ENCODE data around the gene NR2C2AP. TPM values are rescaled to one million over a fixed set of nuclear protein-coding genes. Genes with fewer than 3 reads are reported as not detected.
"Not testable (repeated sequence)": the region's sequence is repeated elsewhere in the genome, so short reads cannot be mapped to it uniquely, and the experiment has no call there.

The NR2C2AP gene
- total RNA-seq, 1 donor from 2014 or later, result 43.9 TPM

- intact Hi-C loops (cut with micrococcal nuclease), result no loop called here
Measured at GRCh38 chr19:19186742-19187141, 16.5 kb downstream of the NR2C2AP start.

DNA sequence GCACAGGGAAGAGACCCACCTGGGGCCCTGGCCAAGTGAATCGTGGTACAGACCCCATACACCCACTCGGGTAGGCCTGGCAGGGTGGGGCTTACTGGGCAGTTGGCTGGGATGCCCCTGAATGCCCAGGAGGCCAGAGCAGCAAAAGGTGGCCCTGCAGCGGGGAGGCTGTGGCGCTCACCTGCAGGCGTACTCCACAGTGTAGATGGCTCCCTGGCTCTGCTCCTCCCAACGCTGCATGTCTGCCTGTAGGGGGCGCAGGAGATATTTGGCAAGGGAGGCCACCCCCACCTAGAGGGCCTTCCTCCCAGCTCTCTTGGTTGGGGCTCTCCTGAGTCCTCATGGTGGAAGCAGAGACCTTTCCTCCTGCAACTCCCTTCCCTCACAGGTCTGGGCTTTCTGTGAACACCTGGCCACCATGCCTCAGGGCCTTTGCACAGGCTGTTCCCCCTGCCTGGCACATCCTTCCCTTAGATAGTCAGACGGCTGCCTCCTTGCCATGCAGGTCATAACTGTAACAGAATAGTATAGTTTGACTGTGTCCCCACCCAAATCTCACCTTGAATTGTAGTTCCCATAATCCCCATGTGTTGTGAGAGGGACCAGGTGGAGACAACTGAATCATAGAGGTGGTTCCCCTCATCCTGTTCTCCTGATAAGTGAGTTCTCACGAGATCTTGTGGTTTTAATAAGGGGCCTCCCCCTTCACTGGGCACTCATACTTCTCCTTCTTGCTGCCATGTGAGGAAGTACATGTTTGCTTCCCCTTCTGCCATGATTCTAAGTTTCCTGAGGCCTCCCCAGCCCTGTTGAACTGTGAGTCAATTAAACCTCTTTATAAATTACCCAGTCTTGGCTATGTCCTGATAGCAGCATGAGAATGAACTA, 17.1 kb downstream of the NR2C2AP start:
- intact Hi-C loops (cut with micrococcal nuclease), result no loop called here

DNA sequence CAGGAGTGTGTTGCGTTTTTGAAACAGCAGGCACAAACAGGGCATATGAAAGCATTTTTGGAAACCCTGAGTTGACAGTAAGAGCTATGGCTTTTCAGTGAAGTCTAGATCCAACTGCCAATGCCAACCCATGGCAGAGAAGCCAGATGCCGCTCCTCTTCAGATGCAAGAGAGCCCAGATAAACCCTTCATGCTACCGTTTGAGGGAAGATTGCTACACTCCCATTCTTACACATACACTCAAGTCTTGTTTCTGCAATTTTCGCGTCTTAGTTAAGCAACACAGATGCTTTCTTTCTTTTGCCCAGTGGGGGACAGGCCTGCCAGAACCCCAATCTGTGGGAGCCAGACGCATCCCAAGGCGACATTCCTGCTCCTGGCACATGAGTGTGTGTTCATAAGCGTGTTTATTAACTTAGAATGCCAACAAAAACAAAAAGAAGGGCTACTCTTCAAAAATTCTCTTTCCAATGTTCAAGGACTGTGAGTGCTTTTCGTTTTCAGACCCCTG, 21.7 kb downstream of the NR2C2AP start:
- intact Hi-C loops (cut with micrococcal nuclease), result no loop called here

- intact Hi-C loops (cut with micrococcal nuclease), result no loop called here
Measured at GRCh38 chr19:19179548-19180441, 23.4 kb downstream of the NR2C2AP start.

DNA sequence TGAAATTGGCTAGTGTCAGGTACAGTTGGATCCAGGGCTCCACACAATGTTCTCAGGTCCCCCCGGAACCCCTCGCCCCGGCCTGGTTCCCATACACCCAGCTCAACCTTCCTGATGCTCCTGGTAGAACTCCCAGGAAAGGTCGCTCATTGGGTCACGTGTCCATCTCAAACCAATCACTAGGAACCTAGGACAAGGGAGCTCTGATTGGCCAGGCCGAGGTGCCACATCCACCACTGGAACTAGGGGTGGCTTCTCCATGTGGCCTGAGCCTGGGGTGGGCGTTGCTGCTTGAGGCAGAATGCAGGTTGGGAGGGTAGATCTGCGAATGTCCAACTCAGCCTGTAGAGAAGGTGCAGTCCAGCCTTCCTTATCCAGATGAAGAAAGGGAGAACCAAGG, 26.3 kb downstream of the NR2C2AP start:
- intact Hi-C loops (cut with micrococcal nuclease), result no loop called here

DNA sequence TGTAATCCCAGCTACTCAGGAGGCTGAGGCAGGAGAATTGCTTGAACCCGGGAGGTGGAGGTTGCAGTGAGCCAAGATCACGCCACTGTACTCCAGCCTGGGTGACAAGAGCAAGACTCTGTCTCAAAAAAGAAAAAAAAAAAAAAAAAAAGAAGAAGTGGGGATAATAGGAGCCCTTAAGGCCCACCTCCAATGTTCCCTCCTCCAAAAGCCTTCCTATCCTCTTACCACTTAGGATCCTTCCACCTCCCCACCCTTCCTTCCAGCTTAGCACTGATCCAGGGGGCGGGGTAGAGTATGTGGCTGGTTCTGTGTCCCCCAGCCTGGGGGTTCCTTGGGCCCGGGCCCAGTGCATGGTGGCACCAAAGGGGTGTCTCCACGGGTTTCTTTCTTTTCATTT, 30.0 kb downstream of the NR2C2AP start:
- intact Hi-C loops (cut with micrococcal nuclease), result not testable (repeated sequence)

DNA sequence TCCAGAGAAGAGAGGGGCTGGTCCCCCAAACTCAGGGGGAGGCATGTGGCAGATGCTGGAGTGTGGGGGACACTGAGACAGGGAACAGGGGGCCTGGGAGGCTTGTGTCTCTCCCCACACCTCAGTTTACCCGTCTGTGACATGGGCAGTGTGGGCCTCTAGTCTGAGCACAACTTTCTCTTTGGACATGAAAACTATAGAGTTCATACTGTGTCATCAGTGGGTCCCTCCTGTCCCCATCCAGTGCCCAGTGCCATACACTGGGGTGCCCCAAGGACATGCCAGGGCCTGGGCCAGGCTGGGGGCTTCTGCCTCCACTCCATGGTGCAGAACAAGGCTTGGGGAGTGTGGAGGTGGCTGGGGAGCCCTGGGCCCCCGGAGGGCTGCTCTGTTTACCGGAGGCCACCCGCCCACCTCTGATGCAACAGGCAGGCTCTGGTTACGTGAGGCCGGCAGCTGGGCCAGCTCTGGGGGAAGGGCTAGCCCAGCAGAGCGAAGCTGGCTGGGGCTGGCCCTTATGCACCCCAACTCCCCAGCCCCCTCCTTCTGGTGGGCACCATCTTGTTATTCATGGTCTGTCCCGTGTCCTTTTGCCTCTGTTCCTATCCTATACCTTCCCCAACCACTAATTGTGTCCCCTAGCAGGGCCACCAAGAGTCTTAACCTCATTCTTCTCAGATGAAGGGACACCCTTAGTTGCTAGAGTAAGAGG, 31.2 kb downstream of the NR2C2AP start:
- intact Hi-C loops (cut with micrococcal nuclease), result no loop called here

DNA sequence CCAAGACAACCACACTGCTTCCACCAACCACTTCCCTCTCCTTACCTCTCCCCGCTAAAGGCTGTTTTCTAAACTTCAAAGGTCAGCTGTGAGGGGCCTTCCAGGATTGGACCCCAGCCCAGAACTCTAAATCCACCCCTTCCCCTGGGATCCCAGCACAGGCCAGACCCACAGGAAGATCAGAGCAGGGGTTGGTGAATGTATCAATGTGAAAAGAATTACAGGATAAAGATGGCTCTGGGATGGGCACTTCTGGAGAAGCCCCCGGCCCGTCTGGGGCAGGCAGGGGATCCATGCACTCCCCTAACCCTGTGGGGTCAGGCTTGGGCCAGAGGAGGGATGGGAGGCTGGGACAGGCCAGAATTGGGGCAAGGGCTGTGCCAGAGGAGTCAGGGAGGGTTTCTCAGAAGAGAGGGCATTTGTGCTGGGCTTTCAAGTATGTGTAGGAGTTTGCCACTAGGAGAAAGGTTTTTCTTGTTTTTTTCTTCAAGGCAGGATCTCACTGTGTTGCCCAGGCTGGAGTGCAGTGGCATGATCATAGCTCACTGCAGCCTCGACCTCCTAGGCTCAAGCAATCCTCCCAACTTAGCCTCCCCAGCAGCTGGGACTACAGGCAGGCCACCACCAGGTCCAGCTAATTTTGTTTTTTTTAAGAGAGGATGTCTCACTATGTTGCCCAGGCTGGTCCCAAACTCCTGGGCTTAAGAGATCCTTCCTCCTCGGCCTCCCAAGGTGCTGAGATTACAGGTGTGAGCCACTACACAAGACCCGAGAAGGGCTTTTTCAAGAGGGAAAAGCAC, 32.1 kb downstream of the NR2C2AP start:
- intact Hi-C loops (cut with micrococcal nuclease), result no loop called here

DNA sequence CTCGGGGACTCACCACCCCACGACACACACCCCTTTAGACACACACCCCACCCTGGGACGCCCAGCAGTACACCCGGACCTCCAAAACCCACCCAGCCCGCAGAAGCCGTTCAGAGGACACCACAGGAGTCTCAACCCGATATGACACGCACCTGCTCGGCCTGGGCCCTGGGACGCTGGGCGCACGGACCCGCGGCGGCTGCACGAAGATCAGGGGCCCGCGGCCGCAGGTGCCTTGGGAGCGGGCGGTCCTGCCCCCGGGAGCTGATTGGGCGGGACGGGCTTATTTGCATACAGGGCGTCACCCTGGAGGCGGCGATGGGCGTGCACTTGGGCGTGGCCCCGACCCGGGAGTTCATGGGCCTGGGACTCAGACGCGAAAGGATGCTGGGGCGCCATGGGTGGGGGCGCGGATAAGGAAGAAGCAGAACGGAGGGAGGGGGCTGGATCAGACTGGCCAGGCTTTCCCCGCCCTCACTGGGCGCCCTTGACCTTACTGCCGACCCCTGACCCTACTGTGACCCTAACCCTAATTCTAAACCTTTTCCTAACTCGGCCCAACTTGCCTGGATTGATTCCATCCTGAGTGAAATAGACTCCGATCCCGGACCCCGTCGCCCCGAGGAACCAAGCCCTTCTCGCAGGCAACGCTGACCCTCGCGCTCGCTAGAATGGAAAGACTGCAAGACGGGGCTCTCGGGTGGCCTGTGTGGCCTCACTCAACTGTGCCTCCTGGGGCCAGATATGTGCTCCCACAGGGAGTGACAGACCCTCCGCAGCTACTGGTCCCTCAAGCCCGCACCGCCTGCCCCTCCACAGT, 33.0 kb downstream of the NR2C2AP start, which contains the start of gene MEF2B:
TSS of gene MEF2B (minus strand) at position 211 of the 820 bp plus-strand sequence. CDS start 19,528 bp downstream, outside the sequence.
- intact Hi-C loops (cut with micrococcal nuclease), result no loop called here

DNA sequence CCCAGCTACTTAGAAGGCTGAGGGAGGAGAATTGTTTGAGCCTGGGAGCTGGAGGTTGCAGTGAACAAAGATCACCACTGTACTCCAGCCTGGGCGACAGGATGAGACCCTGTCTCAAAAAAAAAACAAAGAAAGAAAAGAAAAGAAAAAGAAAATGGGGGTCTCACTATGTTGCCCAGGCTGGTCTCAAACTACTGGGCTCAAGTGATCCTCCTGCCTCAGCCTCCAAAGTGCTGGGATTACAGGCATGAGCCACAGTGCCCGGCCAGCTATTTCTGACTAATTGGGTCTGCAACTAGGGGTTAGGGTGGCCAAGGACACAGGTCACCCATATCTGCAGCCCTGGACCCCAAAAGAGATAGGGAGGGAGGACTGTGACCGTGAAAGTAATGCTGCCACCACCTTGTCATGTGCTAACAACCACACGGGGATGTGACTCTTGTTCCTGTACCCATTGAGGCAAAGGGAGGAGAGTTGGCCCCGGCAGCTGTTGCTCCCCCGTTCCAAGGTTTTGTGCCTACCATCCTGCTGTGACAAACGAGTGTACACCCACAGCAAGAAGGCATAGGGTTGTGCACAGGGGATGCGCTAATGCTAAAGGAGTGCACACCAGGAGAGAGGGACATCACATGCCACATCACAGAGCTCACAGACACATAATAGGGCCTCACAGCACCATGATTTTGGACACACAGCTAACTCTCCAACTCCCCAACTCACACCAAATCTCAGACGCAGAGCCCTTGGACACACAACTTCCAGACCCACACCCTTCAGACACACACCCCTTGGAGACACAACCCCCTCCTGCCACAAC, 33.8 kb downstream of the NR2C2AP start:
- intact Hi-C loops (cut with micrococcal nuclease), result no loop called here

GRCh38 chr19:19167612-19168011, 35.6 kb downstream of the NR2C2AP start:
- intact Hi-C loops (cut with micrococcal nuclease), result no loop called here

GRCh38 chr19:19165396-19165795, 37.8 kb downstream of the NR2C2AP start:
- intact Hi-C loops (cut with micrococcal nuclease), result no loop called here

DNA sequence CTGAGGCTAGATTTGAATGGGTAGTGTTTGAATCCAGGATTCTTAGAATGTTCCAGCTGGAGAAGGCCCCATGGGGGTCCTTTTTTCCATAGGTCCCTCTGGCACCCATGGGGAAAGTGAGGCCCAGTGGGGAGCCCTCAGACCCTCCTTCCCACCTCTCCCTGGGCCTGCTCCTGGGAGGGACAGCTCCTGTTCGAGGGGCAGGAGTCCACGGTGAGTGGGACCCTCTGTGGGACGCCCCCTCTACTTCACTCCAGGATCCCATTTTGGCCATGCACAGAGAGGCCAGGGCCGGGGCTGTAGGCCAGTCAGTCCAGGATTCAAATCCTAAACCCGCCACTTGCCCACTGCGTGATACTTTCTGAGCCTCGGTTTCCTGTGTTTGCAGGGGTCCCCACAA, 40.7 kb downstream of the NR2C2AP start:
- intact Hi-C loops (cut with micrococcal nuclease), result no loop called here

- intact Hi-C loops (cut with micrococcal nuclease), result no loop called here
Measured at GRCh38 chr19:19160461-19161035, 42.7 kb downstream of the NR2C2AP start.

GRCh38 chr19:19159534-19159933, 43.7 kb downstream of the NR2C2AP start:
- intact Hi-C loops (cut with micrococcal nuclease), result no loop called here

DNA sequence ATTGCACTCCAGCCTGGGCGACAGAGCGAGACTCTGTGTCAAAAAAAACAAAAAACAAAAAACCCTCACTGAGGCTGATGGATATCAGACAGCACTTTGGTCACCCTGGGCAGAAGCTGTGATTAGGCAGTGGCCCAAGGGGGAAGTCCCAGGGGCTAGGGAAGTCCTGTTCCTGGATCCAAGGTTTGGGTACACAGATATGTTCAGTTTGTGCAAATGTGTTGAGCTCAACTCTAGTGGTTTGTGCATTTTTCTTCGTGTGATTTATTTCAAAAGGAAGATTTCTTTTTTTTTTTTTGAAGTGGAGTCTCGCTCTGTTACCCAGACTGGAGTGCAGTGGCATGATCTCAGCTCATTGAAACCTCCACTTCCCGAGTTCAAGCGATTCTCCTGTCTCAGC, 45.4 kb downstream of the NR2C2AP start:
- intact Hi-C loops (cut with micrococcal nuclease), result no loop called here

DNA sequence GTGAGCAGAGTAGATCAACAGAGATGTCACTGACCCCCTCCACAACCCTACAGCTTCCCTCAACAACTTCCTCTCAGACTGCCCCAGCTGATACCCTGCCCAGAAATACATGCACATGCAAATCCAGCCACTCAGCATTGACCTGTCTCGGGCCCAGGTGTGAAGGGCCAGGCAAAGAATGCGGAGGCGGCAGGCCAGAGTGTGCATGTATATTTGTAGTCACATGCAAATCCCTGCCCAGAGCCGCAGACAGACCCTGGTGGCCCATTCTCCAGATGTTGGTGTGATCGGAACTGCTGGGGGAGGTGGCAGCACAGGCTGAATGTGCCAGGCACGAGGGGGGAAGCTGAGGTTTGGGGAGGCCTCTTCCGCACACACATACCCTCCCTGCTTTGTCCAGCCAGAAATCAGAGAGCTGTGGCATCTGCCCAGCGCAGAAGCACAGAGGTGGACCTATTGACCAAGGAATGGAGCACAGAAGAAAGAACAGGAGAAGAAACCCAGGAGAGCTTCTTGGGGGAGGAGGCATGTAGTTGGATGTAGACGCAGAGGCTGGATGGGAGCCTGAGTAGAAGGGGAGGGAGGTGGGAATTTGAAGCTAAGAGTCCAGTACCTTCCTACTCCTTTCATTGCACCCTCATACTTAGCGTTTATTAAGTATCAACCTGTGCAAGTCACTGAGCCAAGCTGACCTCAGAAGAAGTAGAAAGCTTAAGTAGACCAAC, 47.6 kb downstream of the NR2C2AP start:
- intact Hi-C loops (cut with micrococcal nuclease), result no loop called here

Measured in T-helper 2 cell treated with Interferon-gamma antibody and Interleukin-4, amounts not matched to agents 100 ng/mL and 5 ng/mL, for 36 hours (primary cell).